ENCODE results near the gene SUPT6H.
"Not testable (repeated sequence)": the region's sequence is repeated elsewhere in the genome, so short reads cannot be mapped to it uniquely, and the experiment has no call there.

SUPT6H gene

DNA sequence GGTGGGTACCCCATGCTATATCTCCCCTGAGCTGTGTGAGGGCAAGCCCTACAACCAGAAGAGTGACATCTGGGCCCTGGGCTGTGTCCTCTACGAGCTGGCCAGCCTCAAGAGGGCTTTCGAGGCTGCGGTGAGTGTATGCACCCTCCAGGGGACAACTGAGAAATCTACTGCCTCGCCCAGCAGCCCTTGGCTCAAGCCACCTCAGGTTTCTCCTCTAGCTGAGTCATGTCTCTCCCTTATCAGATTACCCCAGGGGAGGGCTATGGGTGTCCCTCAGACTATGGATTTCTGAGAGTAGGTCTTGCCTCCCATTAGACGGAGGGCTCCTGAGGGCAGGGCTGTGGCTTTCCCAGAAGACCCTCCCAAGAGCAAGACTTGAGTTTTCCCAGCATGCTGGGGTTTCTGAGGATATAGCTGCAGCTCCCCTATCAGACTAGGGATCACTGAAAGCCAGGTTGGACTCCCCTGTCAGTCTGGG, 73.3 kb downstream of the SUPT6H start:
- peaks cover 0 to 4% of the 10 kb centered on the region in 2 donors for H3K36me3 ChIP-seq (ENCODE audit: control insufficient read depth in 1 of 2, insufficient read depth in 2 of 2, low read length in 2 of 2)
- no peak overlapping the region for H3K9ac ChIP-seq (ENCODE audit: low read depth in 1 of 2, low read length in 2 of 2)
- H3K4me3 ChIP-seq (ENCODE audit: low read depth in 1 of 2, low read length in 2 of 2), result no peak overlapping the region
- no peak overlapping the region for H3K27ac ChIP-seq (ENCODE audit: low read depth, low read length)
- no peaks in the 10 kb centered on the region for H3K27me3 ChIP-seq (ENCODE audit: control insufficient read depth in 1 of 2, insufficient read depth in 2 of 2, low read length in 2 of 2)
- peaks cover 9 to 11% of the 10 kb centered on the region in 2 donors for H3K4me1 ChIP-seq (ENCODE audit: control insufficient read depth in 1 of 2, insufficient read depth in 2 of 2, low read length in 2 of 2)
- H3K9me3 ChIP-seq (ENCODE audit: control insufficient read depth in 1 of 2, low read length in 2 of 2), result no peaks in the 10 kb centered on the region

DNA sequence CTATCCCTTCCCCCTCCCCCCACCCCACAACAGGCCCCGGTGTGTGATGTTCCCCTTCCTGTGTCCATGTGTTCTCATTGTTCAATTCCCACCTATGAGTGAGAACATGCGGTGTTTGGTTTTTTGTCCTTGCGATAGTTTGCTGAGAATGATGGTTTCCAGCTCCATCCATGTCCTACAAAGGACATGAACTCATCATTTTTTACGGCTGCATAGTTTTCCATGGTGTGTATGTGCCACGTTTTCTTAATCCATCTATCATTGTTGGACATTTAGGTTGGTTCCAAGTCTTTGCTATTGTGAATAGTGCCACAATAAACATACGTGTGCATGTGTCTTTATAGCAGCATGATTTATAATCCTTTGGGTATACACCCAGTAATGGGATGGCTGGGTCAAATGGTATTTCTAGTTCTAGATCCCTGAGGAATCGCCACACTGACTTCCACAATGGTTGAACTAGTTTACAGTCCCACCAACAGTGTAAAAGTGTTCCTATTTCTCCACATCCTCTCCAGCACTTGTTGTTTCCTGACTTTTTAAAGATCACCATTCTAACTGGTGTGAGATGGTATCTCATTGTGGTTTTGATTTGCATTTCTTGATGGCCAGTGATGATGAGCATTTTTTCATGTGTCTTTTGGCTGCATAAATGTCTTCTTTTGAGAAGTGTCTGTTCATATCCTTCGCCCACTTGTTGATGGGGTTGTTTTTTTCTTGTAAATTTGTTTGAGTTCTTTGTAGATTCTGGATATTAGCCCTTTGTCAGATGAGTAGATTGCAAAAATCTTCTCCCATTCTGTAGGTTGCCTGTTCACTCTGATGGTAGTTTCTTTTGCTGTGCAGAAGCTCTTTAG, 74.1 kb downstream of the SUPT6H start:
- H3K27ac ChIP-seq (ENCODE audit: low read depth, low read length); H3K36me3 ChIP-seq (ENCODE audit: control insufficient read depth in 1 of 2, insufficient read depth in 2 of 2, low read length in 2 of 2); H3K9ac ChIP-seq (ENCODE audit: low read depth in 1 of 2, low read length in 2 of 2); H3K27me3 ChIP-seq (ENCODE audit: control insufficient read depth in 1 of 2, insufficient read depth in 2 of 2, low read length in 2 of 2); H3K9me3 ChIP-seq (ENCODE audit: control insufficient read depth in 1 of 2, low read length in 2 of 2); H3K4me3 ChIP-seq (ENCODE audit: low read depth in 1 of 2, low read length in 2 of 2): not testable (repeated sequence)
- peaks cover 11 to 16% of the 10 kb centered on the region in 2 donors for H3K4me1 ChIP-seq (ENCODE audit: control insufficient read depth in 1 of 2, insufficient read depth in 2 of 2, low read length in 2 of 2)

DNA sequence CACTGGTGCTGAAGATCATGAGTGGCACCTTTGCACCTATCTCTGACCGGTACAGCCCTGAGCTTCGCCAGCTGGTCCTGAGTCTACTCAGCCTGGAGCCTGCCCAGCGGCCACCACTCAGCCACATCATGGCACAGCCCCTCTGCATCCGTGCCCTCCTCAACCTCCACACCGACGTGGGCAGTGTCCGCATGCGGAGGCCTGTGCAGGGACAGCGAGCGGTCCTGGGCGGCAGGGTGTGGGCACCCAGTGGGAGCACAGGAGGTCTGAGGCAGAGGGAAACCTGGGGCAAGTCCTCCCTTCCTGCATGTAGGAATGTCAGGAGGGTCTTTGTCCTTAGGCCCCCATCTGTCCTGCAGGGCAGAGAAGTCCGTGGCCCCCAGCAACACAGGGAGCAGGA, 75.3 kb downstream of the SUPT6H start:
- H3K9ac ChIP-seq (ENCODE audit: low read depth in 1 of 2, low read length in 2 of 2), result no peak overlapping the region
- no peak overlapping the region for H3K27ac ChIP-seq (ENCODE audit: low read depth, low read length)
- H3K4me1 ChIP-seq (ENCODE audit: control insufficient read depth in 1 of 2, insufficient read depth in 2 of 2, low read length in 2 of 2), result peaks cover 20 to 25% of the 10 kb centered on the region in 2 donors
- peaks cover 0 to 4% of the 10 kb centered on the region in 2 donors for H3K36me3 ChIP-seq (ENCODE audit: control insufficient read depth in 1 of 2, insufficient read depth in 2 of 2, low read length in 2 of 2)
- H3K4me3 ChIP-seq (ENCODE audit: low read depth in 1 of 2, low read length in 2 of 2), result no peak overlapping the region
- H3K27me3 ChIP-seq (ENCODE audit: control insufficient read depth in 1 of 2, insufficient read depth in 2 of 2, low read length in 2 of 2), result no peaks in the 10 kb centered on the region
- no peaks in the 10 kb centered on the region for H3K9me3 ChIP-seq (ENCODE audit: control insufficient read depth in 1 of 2, low read length in 2 of 2)

DNA sequence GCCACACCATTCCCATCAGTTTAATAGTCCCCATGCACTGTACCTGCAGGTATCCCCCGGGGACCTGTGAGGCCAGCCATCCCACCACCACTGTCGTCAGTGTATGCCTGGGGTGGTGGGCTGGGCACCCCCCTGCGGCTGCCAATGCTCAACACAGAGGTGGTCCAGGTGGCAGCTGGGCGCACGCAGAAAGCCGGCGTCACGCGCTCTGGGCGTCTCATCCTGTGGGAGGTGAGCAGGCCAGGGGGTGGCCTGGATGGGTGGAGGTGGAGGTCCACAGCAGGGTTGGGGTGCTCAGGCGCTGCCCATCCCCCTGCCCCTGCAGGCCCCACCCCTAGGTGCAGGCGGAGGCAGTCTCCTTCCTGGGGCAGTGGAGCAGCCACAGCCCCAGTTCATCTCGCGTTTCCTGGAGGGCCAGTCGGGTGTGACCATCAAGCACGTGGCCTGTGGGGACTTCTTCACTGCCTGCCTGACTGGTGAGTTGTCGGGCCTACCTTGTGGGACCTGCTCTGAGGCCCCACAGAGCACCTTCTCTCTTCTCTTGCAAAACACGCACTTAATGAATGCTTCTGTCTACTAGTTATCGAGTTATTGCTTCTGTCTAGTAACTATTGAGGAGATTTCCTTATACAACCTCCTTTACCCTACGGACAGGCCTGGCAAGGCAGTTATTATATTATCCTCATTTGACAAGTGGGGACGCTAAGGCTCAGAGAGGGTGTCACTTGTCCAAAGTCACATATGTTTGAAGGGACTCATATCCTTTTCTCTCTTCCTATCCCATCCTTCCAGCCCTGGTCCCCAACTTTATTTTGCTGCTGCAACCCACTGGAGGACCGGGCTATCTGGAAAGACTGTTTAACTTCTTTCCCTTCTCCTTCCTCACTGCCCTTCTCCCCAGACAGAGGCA, 76.0 kb downstream of the SUPT6H start:
- no peaks in the 10 kb centered on the region for H3K9me3 ChIP-seq (ENCODE audit: control insufficient read depth in 1 of 2, low read length in 2 of 2)
- H3K36me3 ChIP-seq (ENCODE audit: control insufficient read depth in 1 of 2, insufficient read depth in 2 of 2, low read length in 2 of 2), result peaks cover 0 to 4% of the 10 kb centered on the region in 2 donors
- no peaks in the 10 kb centered on the region for H3K27me3 ChIP-seq (ENCODE audit: control insufficient read depth in 1 of 2, insufficient read depth in 2 of 2, low read length in 2 of 2)
- no peak overlapping the region for H3K9ac ChIP-seq (ENCODE audit: low read depth in 1 of 2, low read length in 2 of 2)
- no peak overlapping the region for H3K27ac ChIP-seq (ENCODE audit: low read depth, low read length)
- H3K4me1 ChIP-seq (ENCODE audit: control insufficient read depth in 1 of 2, insufficient read depth in 2 of 2, low read length in 2 of 2), result peaks cover 23 to 28% of the 10 kb centered on the region in 2 donors
- no peak overlapping the region for H3K4me3 ChIP-seq (ENCODE audit: low read depth in 1 of 2, low read length in 2 of 2)

DNA sequence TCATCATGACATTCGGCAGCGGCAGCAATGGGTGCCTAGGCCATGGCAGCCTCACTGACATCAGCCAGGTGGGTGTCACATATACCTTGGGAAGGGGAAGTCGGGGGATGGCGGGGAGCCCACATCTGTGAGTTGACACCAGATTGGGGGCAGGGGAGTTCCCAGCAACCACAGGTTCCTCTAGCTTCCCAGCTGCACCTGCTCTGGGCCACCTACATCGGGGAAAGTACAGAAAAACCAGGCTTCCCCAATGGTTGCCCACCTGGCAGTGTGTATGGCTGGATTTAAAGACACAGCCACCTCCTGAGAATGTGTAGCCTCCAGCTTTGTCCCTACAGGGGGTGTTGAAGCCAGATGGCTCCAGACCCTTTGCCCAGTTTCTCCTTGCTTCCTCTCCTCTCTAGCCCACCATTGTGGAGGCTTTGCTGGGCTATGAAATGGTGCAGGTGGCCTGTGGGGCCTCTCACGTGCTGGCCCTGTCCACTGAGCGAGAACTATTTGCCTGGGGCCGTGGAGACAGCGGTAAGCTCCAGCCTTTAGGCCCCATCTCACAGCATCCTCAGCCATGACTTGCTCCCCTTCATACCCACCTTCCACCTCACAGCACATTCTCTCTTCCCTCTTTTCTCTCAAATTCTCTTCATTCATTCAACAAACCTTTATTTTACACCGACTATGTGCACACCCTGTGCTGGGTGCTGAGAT, 76.8 kb downstream of the SUPT6H start:
- Histone ChIP-seq H3K4me3 (ENCODE audit: low read depth in 1 of 2, low read length in 2 of 2) (no peak overlapping the region), H3K27ac (ENCODE audit: low read depth, low read length) (no peak overlapping the region), H3K9me3 (ENCODE audit: control insufficient read depth in 1 of 2, low read length in 2 of 2) (no peaks in the 10 kb centered on the region), H3K9ac (ENCODE audit: low read depth in 1 of 2, low read length in 2 of 2) (no peak overlapping the region), H3K36me3 (ENCODE audit: control insufficient read depth in 1 of 2, insufficient read depth in 2 of 2, low read length in 2 of 2) (peaks cover 0 to 3% of the 10 kb centered on the region in 2 donors), H3K27me3 (ENCODE audit: control insufficient read depth in 1 of 2, insufficient read depth in 2 of 2, low read length in 2 of 2) (no peaks in the 10 kb centered on the region), H3K4me1 (ENCODE audit: control insufficient read depth in 1 of 2, insufficient read depth in 2 of 2, low read length in 2 of 2) (peaks cover 23 to 28% of the 10 kb centered on the region in 2 donors)

DNA sequence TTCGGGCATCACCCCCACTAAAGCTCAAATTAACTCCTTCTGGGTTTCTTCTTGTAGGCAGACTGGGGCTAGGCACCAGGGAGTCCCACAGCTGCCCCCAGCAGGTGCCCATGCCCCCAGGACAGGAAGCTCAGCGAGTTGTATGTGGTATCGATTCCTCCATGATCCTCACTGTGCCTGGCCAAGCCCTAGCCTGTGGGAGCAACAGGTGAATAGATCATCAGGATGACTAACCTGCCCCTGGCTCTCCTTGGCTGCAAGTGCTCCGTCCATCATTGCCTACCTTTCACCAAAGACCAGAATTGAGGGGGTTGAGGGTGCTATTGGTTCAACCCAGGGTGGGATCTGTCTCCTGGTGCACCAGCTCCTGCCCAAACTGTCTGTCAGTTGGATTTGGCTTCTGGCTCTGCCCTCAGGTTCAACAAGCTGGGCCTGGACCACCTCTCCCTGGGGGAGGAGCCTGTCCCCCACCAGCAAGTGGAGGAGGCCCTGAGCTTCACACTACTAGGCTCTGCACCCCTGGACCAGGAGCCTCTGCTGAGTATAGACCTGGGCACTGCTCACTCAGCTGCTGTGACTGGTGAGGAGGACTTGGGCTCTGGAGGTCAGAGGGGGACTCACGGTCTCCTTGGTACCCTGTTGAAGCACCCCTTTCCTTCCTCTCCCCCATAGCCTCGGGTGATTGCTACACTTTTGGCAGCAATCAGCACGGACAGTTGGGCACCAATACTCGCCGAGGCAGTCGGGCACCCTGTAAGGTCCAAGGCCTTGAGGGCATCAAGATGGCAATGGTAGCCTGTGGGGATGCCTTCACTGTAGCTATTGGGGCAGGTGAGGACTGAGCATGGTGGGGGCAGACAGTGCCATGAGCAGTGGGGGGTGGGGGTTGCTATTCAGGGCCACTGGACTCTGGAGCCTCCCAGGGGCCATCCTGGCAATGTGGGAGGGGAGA, 78.7 kb downstream of the SUPT6H start:
- H3K4me1 ChIP-seq (ENCODE audit: control insufficient read depth in 1 of 2, insufficient read depth in 2 of 2, low read length in 2 of 2), result peaks cover 32% of the 10 kb centered on the region in 2 donors
- H3K27me3 ChIP-seq (ENCODE audit: control insufficient read depth in 1 of 2, insufficient read depth in 2 of 2, low read length in 2 of 2), result no peaks in the 10 kb centered on the region
- H3K4me3 ChIP-seq (ENCODE audit: low read depth in 1 of 2, low read length in 2 of 2), result no peak overlapping the region
- no peaks in the 10 kb centered on the region for H3K36me3 ChIP-seq (ENCODE audit: control insufficient read depth in 1 of 2, insufficient read depth in 2 of 2, low read length in 2 of 2)
- H3K9me3 ChIP-seq (ENCODE audit: control insufficient read depth in 1 of 2, low read length in 2 of 2), result no peaks in the 10 kb centered on the region
- no peak overlapping the region for H3K27ac ChIP-seq (ENCODE audit: low read depth, low read length)
- H3K9ac ChIP-seq (ENCODE audit: low read depth in 1 of 2, low read length in 2 of 2), result no peak overlapping the region

DNA sequence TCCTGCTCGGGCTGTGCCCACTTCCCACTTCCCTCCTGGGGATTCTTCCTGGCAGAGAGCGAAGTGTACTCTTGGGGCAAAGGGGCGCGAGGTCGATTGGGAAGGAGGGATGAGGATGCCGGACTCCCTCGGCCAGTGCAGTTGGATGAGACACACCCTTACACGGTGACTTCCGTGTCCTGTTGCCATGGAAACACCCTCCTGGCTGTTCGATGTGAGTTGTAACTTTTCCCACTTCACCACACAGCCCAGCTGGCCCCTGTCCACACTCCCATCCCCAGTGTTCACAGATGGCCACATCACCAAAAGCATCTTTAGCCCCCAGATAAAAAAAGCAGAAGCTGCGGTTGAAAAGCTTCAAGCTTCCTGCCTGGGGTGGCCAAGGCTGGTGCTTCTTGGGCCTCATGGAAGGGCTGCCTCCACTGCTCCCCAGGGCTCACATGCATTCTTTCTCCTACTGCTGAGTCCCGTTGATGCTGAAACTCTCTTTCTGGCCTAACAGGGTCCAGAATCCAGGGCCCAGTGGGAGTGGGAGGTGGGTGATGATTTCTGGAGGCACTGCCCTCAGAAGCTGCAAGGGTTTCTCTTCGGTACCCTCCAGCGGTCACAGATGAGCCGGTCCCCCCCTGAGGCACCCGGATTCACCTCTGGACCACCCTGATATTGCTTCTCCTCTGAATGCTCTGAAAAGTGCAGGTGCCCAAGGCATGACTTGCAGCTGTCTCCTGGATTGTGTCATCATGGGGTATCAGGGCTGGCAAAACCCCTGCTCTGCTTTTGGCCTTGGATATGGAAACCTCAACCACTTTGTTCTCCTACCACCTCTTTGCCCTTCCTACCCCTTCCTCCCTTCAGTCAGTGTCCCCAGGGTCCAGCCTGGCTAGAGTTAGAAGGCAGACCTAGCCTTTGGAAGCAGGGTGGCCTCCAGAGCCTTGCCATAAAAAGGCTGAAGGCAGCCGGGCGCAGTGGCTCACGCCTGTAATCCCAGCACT, 79.6 kb downstream of the SUPT6H start:
- Histone ChIP-seq H3K4me1 (ENCODE audit: control insufficient read depth in 1 of 2, insufficient read depth in 2 of 2, low read length in 2 of 2) (peaks cover 41 to 42% of the 10 kb centered on the region in 2 donors), H3K27ac (ENCODE audit: low read depth, low read length) (no peak overlapping the region), H3K36me3 (ENCODE audit: control insufficient read depth in 1 of 2, insufficient read depth in 2 of 2, low read length in 2 of 2) (no peaks in the 10 kb centered on the region), H3K9me3 (ENCODE audit: control insufficient read depth in 1 of 2, low read length in 2 of 2) (no peaks in the 10 kb centered on the region), H3K9ac (ENCODE audit: low read depth in 1 of 2, low read length in 2 of 2) (peak overlapping the region in 1 of 2 donors; percentile 38), H3K4me3 (ENCODE audit: low read depth in 1 of 2, low read length in 2 of 2) (no peak overlapping the region), H3K27me3 (ENCODE audit: control insufficient read depth in 1 of 2, insufficient read depth in 2 of 2, low read length in 2 of 2) (no peaks in the 10 kb centered on the region)

DNA sequence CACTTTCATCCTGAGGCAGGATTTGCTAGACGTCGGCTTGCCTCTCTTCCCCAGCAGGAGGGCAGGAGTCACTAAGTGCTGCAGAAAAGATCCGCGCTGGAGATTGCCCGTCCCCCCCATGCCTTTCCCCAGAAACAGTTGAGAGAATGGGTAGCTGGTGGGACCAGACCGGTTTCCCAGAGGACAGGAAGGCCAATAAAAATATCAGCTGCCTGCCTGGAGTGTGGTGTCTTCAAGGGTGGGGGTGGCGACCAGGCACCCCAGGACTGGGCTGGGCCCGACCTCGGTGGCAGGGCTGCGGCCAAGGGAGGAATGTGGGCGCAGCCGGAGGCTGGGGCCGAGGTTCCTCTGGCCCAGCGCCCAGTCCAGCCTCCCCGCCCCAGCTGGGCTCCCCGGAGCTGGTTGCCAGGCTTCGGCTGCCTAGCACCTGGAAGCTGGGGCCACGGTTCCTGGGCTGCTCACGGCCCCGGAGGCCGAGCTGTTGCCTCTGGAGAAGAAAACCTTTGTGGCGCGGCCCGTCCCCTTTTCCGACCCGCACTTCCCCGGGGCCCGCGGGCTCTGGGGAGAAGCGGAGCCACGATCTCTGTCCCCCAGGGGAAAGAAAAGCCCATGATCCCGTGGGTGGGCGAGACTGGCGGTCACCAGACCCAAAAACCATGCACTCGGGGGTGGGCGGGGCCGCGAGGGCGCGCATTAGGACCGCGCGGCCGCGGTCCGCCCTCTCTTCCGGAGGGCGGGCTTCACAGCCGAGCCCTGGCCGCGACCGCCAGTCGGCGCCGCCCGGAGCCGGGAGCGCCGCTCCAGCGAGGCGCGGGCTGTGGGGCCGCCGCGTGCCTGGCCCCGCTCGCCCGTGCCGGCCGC, 81.5 kb downstream of the SUPT6H start, which contains the start of gene TRAF4:
Gene TRAF4, plus strand, starts transcription at position 769 of the 861 bp plus-strand sequence. CDS start 102 bp downstream, outside the sequence.
- Histone ChIP-seq H3K9ac (ENCODE audit: low read depth in 1 of 2, low read length in 2 of 2) (peak within 1 kb of the TSS; percentile 95 to 99), H3K9me3 (ENCODE audit: control insufficient read depth in 1 of 2, low read length in 2 of 2) (no peaks in the 10 kb centered on the region), H3K4me1 (ENCODE audit: control insufficient read depth in 1 of 2, insufficient read depth in 2 of 2, low read length in 2 of 2) (peaks cover 53 to 57% of the 10 kb centered on the region in 2 donors), H3K4me3 (ENCODE audit: low read depth in 1 of 2, low read length in 2 of 2) (peak within 1 kb of the TSS; percentile 86 to 99), H3K27me3 (ENCODE audit: control insufficient read depth in 1 of 2, insufficient read depth in 2 of 2, low read length in 2 of 2) (no peaks in the 10 kb centered on the region), H3K36me3 (ENCODE audit: control insufficient read depth in 1 of 2, insufficient read depth in 2 of 2, low read length in 2 of 2) (peaks cover 12 to 16% of the 10 kb centered on the region in 2 donors), H3K27ac (ENCODE audit: low read depth, low read length) (peak within 1 kb of the TSS; percentile 99)
